HFF-Myc (cell line): Measurements from ENCODE around the gene BEST1.

Source experiments
- DNase-seq: peaks from one replicate; pipeline ENCODE4 v3.0.0-alpha.2; 2011; ENCODE audit warnings: low read depth; ENCODE audit errors: extremely low read depth
- H3K4me3 ChIP-seq: replicated peaks from 2 replicates; pipeline ENCODE4 v1.5.1; 2011; ENCODE audit warnings: low read depth, mild to moderate bottlenecking, control low read depth, low read length
- TF ChIP-seq, protein P1 (sequence below): IDR thresholded peaks from 2 replicates; pipeline ENCODE4 v1.5.1; 2012; ENCODE audit warnings: mild to moderate bottlenecking, low read depth, low read length, control low read depth; ENCODE audit errors: missing control alignments

Gene BEST1

DNA sequence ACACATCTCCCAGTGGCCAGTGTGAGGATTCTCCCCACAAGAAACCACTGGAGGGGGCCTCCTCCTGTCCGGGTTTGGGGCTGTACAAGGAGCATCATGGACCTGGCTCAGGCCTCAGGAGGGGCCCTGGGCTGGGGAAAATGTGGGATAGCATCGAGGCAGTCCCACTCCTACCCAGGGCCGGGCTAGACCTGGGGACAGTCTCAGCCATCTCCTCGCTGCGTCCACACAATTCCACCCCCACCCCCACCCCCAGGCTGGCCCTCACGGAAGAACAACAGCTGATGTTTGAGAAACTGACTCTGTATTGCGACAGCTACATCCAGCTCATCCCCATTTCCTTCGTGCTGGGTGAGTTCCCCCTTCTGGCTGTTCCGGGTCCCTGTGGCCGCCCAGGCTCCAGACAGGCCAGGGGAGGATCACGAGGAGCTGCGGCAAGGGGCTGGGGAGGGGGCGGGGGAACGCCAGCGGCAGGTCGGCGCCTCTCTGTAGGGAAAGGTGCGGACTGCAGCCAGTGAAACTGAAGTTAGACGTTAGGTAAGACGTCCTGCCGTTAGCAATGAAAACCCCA lies 4.8 kb downstream of the BEST1 start:
- 0 out of 2 replicates have a peak overlapping the region, but pooled peaks have one; percentile 2 for H3K4me3 ChIP-seq
- TF ChIP-seq, protein P1, sequence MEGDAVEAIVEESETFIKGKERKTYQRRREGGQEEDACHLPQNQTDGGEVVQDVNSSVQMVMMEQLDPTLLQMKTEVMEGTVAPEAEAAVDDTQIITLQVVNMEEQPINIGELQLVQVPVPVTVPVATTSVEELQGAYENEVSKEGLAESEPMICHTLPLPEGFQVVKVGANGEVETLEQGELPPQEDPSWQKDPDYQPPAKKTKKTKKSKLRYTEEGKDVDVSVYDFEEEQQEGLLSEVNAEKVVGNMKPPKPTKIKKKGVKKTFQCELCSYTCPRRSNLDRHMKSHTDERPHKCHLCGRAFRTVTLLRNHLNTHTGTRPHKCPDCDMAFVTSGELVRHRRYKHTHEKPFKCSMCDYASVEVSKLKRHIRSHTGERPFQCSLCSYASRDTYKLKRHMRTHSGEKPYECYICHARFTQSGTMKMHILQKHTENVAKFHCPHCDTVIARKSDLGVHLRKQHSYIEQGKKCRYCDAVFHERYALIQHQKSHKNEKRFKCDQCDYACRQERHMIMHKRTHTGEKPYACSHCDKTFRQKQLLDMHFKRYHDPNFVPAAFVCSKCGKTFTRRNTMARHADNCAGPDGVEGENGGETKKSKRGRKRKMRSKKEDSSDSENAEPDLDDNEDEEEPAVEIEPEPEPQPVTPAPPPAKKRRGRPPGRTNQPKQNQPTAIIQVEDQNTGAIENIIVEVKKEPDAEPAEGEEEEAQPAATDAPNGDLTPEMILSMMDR, result peak; percentile 2
- DNase-seq, result no peak

DNA sequence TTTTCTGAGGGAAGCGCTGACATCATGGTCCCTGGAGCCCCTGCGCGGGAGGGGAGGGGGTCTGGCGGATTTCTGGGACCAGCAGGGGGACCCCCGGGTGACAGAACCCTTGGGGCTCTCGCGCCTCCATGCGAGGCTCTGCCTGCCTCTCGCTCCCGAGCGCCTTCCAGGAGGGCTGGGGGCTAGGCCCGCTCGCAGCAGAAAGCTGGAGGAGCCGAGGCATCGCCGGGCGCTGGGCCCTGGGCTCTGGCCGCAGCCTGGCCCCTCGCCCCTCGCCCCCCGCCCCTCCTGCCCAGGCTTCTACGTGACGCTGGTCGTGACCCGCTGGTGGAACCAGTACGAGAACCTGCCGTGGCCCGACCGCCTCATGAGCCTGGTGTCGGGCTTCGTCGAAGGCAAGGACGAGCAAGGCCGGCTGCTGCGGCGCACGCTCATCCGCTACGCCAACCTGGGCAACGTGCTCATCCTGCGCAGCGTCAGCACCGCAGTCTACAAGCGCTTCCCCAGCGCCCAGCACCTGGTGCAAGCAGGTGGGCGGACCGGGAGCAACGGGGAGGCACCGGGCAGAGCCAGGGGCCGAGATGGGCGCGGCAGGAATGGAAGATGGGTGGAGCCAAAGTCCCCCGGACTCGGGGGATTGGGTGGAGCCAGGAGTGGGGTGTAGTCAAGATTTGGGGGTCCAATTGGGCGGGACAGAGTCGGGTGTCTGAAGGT lies 5.4 kb downstream of the BEST1 start:
- no peak for DNase-seq
- TF ChIP-seq, protein P1, result no peak
- 0 out of 2 replicates have a peak overlapping the region, but pooled peaks have one; percentile 2 for H3K4me3 ChIP-seq

DNA sequence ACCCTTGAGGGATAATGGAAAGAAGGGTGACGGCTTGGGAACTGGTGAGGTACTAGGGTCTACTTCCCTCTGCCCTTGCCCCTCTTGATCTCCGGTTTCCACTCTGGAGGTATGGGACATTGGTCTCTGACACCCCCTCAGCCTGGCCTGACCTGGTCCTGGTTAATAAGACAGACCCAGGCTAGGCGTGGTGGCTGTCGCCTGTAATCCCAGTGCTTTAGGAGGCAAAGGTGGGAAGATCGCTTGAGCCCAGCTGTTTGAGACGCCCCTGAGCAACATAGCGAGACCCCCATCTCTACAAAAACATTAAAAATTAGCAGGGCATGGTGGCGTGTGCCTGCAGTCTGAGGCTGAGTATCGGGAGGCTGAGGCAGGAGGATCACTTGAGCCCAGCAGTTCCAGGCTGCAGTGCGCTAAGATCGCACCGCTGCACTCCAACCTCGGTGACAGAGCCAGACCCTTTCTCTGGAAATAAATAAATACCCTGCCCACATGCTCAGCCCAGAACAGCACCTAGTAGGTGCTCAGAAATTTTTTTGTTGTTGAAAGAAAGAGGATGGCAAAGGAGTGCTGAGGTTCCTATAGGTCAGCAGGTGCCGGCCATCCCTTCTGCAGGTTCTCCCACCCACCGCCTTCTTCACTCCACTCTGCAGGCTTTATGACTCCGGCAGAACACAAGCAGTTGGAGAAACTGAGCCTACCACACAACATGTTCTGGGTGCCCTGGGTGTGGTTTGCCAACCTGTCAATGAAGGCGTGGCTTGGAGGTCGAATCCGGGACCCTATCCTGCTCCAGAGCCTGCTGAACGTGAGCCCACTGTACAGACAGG lies 6.3 kb downstream of the BEST1 start:
- DNase-seq, result no peak
- TF ChIP-seq, protein P1, result no peak
- H3K4me3 ChIP-seq, result no peak overlapping the region

DNA sequence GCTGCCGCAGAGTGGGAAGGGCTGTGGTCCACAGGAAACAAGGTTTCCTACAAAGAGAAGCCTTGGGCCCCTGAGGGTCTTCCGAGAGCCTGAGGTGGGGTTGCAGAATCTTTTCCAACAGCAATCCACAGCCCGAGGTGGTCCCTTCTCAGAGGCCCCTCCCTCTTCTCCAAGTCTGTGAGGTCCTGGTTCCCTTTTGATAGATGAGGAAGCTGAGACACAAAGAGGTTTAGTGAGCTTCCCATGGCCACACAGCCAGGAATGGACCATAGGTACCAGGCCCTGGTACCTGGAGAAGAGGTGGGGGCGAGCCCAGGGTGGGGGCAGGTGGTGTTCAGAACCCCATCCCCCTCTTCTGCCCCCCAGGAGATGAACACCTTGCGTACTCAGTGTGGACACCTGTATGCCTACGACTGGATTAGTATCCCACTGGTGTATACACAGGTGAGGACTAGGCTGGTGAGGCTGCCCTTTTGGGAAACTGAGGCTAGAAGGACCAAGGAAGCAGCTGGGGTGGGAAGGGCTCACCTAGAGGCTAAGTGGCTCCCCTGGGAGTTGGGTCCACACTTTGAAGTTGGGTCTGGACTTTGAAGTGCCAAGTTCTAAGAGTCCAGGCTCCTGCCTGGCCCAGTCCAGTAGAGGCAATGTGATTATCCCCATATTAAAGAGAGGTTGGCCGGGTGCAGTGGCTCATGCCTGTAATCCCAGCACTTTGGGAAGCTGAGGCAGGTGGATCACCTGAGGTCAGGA lies 7.0 kb downstream of the BEST1 start:
- no peak for DNase-seq
- no peak overlapping the region for H3K4me3 ChIP-seq
- TF ChIP-seq, protein P1, result no peak

DNA sequence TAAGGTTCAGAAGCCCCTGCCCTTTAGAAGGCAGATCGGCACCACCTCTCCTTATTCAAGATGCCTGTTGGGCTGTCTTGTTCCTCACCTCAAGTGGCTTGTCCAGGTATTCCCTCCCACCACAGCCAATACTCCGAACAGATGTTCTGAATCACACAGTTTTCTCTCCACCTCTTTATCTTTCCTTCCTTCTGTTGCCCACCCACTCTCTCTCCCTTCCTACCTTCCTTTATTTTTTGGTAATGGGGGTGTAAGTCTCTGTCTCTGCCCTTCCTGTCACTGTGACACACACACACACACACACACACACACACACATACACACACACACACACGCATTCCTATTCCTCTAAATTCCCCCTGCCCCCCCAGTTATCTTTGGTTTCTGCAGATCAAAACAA lies 8.4 kb downstream of the BEST1 start:
- no peak for DNase-seq
- no peak overlapping the region for H3K4me3 ChIP-seq
- TF ChIP-seq, protein P1, result no peak

DNA sequence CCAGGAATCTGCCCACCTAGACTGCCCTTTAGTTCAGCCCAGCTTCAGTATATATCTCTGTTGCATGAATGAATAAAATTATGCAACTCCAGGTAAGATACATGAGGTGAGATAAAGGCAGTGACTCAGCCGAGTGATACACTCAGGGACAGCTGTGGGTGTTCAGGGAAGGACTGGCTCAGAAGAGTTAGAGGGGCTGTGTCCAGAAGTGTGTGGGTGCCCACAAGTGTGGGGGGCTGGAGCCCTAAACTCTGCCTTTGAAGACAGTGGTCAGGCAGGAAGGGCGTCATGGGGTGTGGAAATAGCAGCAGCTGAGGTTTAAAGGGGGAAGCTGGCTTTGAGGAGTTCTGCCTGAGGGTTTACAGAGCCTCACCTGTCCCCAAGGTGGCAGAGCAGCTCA lies 9.0 kb downstream of the BEST1 start:
- no peak overlapping the region for H3K4me3 ChIP-seq
- DNase-seq, result no peak
- TF ChIP-seq, protein P1, result no peak
